ENCODE measurements around the gene S100A9. TPM values are rescaled to one million over a fixed set of nuclear protein-coding genes. Genes with fewer than 3 reads are reported as not detected.

The S100A9 gene
- total RNA-seq, 8 experiments from 2014 or later: 0.71 TPM; not detected in 7

DNA sequence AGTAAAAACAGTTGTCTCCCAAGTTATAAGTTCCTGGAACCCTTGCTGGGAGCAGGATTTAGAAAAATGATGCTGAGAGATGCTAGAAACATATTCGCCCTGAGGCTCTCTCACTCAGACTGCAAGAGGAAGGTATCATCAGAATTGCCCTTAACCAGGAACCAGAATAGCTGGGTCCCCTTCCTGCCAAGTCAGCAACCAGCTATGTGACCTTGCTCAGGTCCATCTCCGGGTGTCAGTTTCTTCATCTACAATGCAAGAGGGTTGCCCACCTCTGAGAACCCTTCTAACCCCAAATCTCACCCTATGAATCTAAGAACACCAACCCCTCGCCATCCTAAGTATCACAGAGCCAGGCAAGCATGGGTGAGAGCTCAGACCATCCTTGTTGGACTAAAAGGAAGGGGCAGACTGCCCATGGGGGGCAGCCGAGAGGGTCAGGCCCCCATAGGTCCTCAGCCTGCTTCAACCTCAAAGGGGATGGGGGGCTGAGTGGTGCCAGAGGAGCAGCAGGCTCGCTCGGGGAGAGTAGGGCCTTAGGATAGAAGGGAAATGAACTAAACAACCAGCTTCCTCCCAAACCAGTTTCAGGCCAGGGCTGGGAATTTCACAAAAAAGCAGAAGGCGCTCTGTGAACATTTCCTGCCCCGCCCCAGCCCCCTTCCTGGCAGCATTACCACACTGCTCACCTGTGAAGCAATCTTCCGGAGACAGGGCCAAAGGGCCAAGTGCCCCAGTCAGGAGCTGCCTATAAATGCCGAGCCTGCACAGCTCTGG is 390 bp upstream of the S100A9 start:
- H3K4me3 ChIP-seq: no peak overlapping the region
- H3K4me1 ChIP-seq (replicated peaks in 1 of 2): no peaks in the 10 kb centered on the region
- in situ Hi-C loops (cut with MboI; ENCODE audit: low pct_unique_long_range_greater_than_20kb in 2 of 9, low sequenced_read_pairs in 9 of 9, unreplicated experiment in 9 of 9): loop anchor here in 4 of 9 experiments (10.0 to 25.0 kb wide), 3 partner anchors 130 to 630 kb away; partner anchors contain the start of genes JTB (in 1 of the 4), RAB13 (in 1 of the 4) and RPS27 (in 1 of the 4)
- WGBS, 10 experiments: 20 to 67% (median 60%) methylated on average over 1 to 9 of the region's 10 CpGs; no CpG with 5 or more reads in 1 of the 10 experiments
- H3K27ac ChIP-seq: no peak overlapping the region
- ATAC-seq (replicated peaks in 6 of 8): no peak

DNA sequence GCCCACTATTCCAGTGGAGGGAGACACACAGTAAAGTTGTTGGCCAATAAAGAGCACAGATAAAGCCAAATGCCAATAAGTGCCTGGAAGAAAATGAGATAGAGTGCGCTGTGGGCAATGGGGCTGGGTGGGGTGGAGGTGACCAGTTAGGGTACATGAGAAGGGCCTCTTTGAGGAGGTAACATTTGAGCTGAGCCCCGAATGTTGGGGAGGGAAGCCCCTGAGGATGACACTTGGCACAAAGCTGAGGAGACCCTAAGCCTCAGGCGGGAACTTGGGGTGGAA is 979 bp downstream of the S100A9 start:
- H3K4me3 ChIP-seq: no peak overlapping the region
- H3K27ac ChIP-seq: no peak overlapping the region
- ATAC-seq (replicated peaks in 6 of 8): no peak
- 0 to 80% (median 63%) methylated on average over 1 to 3 of the region's 3 CpGs; no CpG with 5 or more reads in 4 of the 10 experiments for WGBS, 10 experiments
- in situ Hi-C loops (cut with MboI; ENCODE audit: low pct_unique_long_range_greater_than_20kb in 2 of 9, low sequenced_read_pairs in 9 of 9, unreplicated experiment in 9 of 9): loop anchor here in 4 of 9 experiments (10.0 to 25.0 kb wide), 3 partner anchors 129 to 629 kb away; partner anchors contain the start of genes JTB (in 1 of the 4), RAB13 (in 1 of the 4) and RPS27 (in 1 of the 4)
- H3K4me1 ChIP-seq (replicated peaks in 1 of 2): no peaks in the 10 kb centered on the region

- 68 to 100% methylated on average over 1 to 3 of the region's 6 CpGs; no CpG with 5 or more reads in 8 of the 10 experiments for WGBS, 10 experiments
- H3K4me3 ChIP-seq: no peak overlapping the region
- in situ Hi-C loops (cut with MboI; ENCODE audit: low pct_unique_long_range_greater_than_20kb in 2 of 9, low sequenced_read_pairs in 9 of 9, unreplicated experiment in 9 of 9): loop anchor here in 4 of 9 experiments (10.0 to 25.0 kb wide), 3 partner anchors 128 to 628 kb away; partner anchors contain the start of genes JTB (in 1 of the 4), RAB13 (in 1 of the 4) and RPS27 (in 1 of the 4)
Measured at GRCh38 chr1:153359241-153359640, 1.6 kb downstream of the S100A9 start.

DNA sequence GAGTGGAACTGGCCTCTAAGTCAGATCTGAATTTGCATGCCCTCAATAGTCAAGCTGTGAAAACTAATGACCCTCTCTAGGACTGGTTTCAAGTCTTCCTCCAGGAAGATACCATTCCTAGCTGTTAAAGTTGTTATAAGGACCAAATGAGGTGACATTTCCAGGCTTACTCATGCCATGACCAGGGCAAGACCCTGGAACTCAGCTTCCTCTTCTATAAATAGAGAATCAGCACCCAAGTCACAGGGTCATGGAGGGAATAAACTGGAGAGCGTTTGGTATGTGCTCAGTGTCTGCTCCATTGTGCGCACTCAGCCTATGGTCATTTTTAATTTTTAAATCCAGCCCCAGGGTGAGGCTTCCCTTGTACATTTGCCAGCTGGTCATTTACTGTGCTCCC is 2.5 kb downstream of the S100A9 start:
- WGBS, 10 experiments: 20 to 93% (median 83%) methylated on average over 1 to 2 of the region's 2 CpGs; no CpG with 5 or more reads in 3 of the 10 experiments
- in situ Hi-C loops (cut with MboI; ENCODE audit: low pct_unique_long_range_greater_than_20kb in 2 of 9, low sequenced_read_pairs in 9 of 9, unreplicated experiment in 9 of 9): loop anchor here in 3 of 9 experiments (25.0 kb wide), 2 partner anchors 127 to 627 kb away; partner anchors contain the start of genes JTB (in 1 of the 3), RAB13 (in 1 of the 3) and RPS27 (in 1 of the 3)
- peak in 2 of 8 experiments; percentile 50 to 64 for ATAC-seq (replicated peaks in 6 of 8)
- Histone ChIP-seq H3K4me1 (replicated peaks in 1 of 2) (no peaks in the 10 kb centered on the region), H3K4me3 (no peak overlapping the region), H3K27ac (no peak overlapping the region)

More at GRCh38 chr1:153359241-153359640, 1.6 kb downstream of the S100A9 start:
- no peak overlapping the region for H3K27ac ChIP-seq
- ATAC-seq (replicated peaks in 6 of 8): no peak
- H3K4me1 ChIP-seq (replicated peaks in 1 of 2): no peaks in the 10 kb centered on the region

- no peak for ATAC-seq (replicated peaks in 6 of 8)
- H3K27ac ChIP-seq: no peak overlapping the region
- no peaks in the 10 kb centered on the region for H3K4me1 ChIP-seq (replicated peaks in 1 of 2)
- in situ Hi-C loops (cut with MboI; ENCODE audit: low pct_unique_long_range_greater_than_20kb in 2 of 9, low sequenced_read_pairs in 9 of 9, unreplicated experiment in 9 of 9): loop anchor here in 3 of 9 experiments (25.0 kb wide), 2 partner anchors 126 to 626 kb away; partner anchors contain the start of genes JTB (in 1 of the 3), RAB13 (in 1 of the 3) and RPS27 (in 1 of the 3)
- 20 to 100% (median 74%) methylated on average over 1 to 9 of the region's 11 CpGs; no CpG with 5 or more reads in 3 of the 10 experiments for WGBS, 10 experiments
- H3K4me3 ChIP-seq: no peak overlapping the region
Measured at GRCh38 chr1:153360592-153361479, 3.2 kb downstream of the S100A9 start.

GRCh38 chr1:153361480-153362109 is 3.9 kb downstream of the S100A9 start:
- Histone ChIP-seq H3K4me1 (replicated peaks in 1 of 2) (no peaks in the 10 kb centered on the region), H3K4me3 (no peak overlapping the region), H3K27ac (no peak overlapping the region)
- 38 to 68% (median 51%) methylated on average over 1 to 4 of the region's 4 CpGs; no CpG with 5 or more reads in 4 of the 10 experiments for WGBS, 10 experiments
- in situ Hi-C loops (cut with MboI; ENCODE audit: low pct_unique_long_range_greater_than_20kb in 2 of 9, low sequenced_read_pairs in 9 of 9, unreplicated experiment in 9 of 9): loop anchor here in 3 of 9 experiments (25.0 kb wide), 2 partner anchors 126 to 626 kb away; partner anchors contain the start of genes JTB (in 1 of the 3), RAB13 (in 1 of the 3) and RPS27 (in 1 of the 3)
- no peak for ATAC-seq (replicated peaks in 6 of 8)

- in situ Hi-C loops (cut with MboI; ENCODE audit: low pct_unique_long_range_greater_than_20kb in 2 of 9, low sequenced_read_pairs in 9 of 9, unreplicated experiment in 9 of 9): loop anchor here in 3 of 9 experiments (25.0 kb wide), 2 partner anchors 125 to 625 kb away; partner anchors contain the start of genes JTB (in 1 of the 3), RAB13 (in 1 of the 3) and RPS27 (in 1 of the 3)
- no peak overlapping the region for H3K4me3 ChIP-seq
- ATAC-seq (replicated peaks in 6 of 8): no peak
- H3K4me1 ChIP-seq (replicated peaks in 1 of 2): no peaks in the 10 kb centered on the region
- H3K27ac ChIP-seq: no peak overlapping the region
- WGBS, 10 experiments: 20 to 69% (median 51%) methylated on average over 1 to 3 of the region's 3 CpGs; no CpG with 5 or more reads in 4 of the 10 experiments
Measured at GRCh38 chr1:153362187-153362775, 4.6 kb downstream of the S100A9 start.

DNA sequence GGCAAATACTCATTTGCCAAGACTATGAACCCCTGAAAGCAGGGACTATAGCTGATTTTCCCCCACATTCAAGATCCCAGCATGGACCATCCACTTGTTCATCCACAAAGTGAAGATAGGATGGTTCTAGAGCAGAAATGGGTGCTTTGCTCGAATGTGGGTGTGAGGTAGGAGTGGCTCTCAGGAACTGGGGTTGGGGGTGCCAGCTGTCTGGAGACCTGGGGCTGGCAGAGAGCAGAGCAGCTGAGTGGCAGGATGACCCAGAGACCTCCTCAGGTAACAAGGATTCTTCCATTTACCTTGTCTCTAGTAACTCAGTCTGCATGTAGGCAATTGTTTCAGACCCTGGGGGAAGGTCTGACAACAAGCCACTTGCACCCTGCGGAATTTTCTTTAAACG is 6.0 kb downstream of the S100A9 start:
- in situ Hi-C loops (cut with MboI; ENCODE audit: low pct_unique_long_range_greater_than_20kb in 2 of 9, low sequenced_read_pairs in 9 of 9, unreplicated experiment in 9 of 9): loop anchor here in 3 of 9 experiments (25.0 kb wide), 2 partner anchors 124 to 624 kb away; partner anchors contain the start of genes JTB (in 1 of the 3), RAB13 (in 1 of the 3) and RPS27 (in 1 of the 3)
- Histone ChIP-seq H3K4me1 (replicated peaks in 1 of 2) (no peaks in the 10 kb centered on the region), H3K4me3 (no peak overlapping the region), H3K27ac (no peak overlapping the region)
- 0 to 56% (median 47%) methylated on average over 1 to 3 of the region's 3 CpGs; no CpG with 5 or more reads in 5 of the 10 experiments for WGBS, 10 experiments
- ATAC-seq (replicated peaks in 6 of 8): no peak

DNA sequence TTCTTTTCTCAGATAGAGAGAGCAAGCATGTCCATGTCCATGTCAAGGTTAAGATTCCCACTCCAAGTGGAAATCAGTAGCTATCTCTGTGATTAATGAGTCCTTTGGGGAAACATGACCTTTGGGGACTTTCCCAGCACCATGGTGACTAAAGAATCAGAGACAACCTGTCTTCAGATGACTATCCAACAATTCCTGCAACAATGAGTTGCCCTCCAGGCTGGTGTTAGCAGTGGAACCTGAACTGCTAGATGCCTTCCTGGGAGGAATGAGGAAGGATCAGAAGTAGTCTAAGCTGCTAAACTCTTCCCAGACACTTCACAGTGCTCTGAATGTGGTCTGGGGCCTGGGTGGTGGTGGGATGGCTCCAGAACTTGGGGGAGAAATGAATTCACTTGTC is 6.5 kb downstream of the S100A9 start:
- no peaks in the 10 kb centered on the region for H3K4me1 ChIP-seq (replicated peaks in 1 of 2)
- no peak for ATAC-seq (replicated peaks in 6 of 8)
- no peak overlapping the region for H3K27ac ChIP-seq
- in situ Hi-C loops (cut with MboI; ENCODE audit: low pct_unique_long_range_greater_than_20kb in 2 of 9, low sequenced_read_pairs in 9 of 9, unreplicated experiment in 9 of 9): loop anchor here in 3 of 9 experiments (25.0 kb wide), 2 partner anchors 123 to 623 kb away; partner anchors contain the start of genes JTB (in 1 of the 3), RAB13 (in 1 of the 3) and RPS27 (in 1 of the 3)
- no peak overlapping the region for H3K4me3 ChIP-seq

DNA sequence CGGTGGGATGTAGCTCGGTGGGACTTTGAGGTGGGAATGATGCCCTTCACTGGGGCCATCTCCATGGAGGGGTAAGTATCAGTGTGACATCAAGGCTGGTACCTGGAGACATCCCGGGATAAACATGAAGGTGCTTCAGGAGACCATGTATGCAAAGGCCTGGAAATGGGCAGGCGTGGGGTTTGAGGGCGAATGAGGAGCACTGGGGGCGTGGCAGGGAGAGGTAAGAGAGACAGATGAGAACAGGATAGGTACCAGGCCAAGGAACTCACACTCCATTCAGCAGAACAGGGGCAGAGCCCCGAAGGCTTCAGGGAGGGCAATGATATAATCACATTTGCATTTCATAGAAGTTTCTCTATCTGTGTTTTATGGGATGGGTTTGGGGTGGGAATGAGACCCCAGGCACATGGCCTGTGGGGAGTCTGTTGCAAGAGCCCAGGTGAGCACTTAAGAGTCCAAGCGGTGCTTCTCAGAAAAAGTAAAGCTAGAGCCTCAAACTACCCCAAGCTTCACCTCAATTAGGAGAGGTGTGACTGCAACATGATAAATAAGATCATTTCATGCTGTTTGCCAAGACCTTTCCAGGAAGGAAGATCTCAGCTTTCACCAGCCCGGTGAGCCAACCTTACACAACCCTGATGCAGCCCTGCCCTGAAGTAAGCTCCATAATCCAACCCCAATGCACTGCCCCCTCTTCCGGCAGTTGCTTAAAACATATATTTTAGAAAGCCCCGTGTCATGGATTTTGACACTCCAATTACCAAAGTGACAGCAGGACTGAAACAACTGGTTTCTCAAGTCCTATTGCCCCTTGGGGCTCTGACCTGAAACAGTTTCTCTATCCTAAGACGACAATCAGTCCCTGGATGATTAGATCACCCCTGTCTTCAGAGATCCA is 7.4 kb downstream of the S100A9 start:
- Histone ChIP-seq H3K27ac (no peak overlapping the region), H3K4me3 (no peak overlapping the region), H3K4me1 (replicated peaks in 1 of 2) (no peaks in the 10 kb centered on the region)
- ATAC-seq (replicated peaks in 6 of 8): peak in 3 of 8 experiments; percentile 18 to 45 (median 30)
- WGBS, 10 experiments: 11 to 80% (median 62%) methylated on average over 2 to 11 of the region's 12 CpGs; no CpG with 5 or more reads in 1 of the 10 experiments
- in situ Hi-C loops (cut with MboI; ENCODE audit: low pct_unique_long_range_greater_than_20kb in 2 of 9, low sequenced_read_pairs in 9 of 9, unreplicated experiment in 9 of 9): loop anchor here in 3 of 9 experiments (25.0 kb wide), 2 partner anchors 122 to 622 kb away; partner anchors contain the start of genes JTB (in 1 of the 3), RAB13 (in 1 of the 3) and RPS27 (in 1 of the 3)
